Peyer's patch (tissue), 4 donors: ENCODE data around the gene SCAI.

Experiments used
- POLR2A ChIP-seq, 2 donors: fragments of 450-650 bp; IDR thresholded peaks; one replicate each; pipeline ENCODE4 v1.5.1; 2017; ENCODE audit warnings: antibody characterized with exemption in 2 of 2, mild to moderate bottlenecking in 2 of 2, moderate library complexity in 2 of 2
- TF ChIP-seq, protein P1 (sequence below), 6 experiments: fragments of 450-650 bp in 4 of 6; fragments of 200-600 bp in 2 of 6; sonication (generic) in 1 of 6; IDR thresholded peaks; one replicate each; pipeline ENCODE4 v1.5.1; 2017 to 2019; ENCODE audit warnings: antibody characterized with exemption in 6 of 6, mild to moderate bottlenecking in 3 of 6, moderate library complexity in 1 of 6

DNA sequence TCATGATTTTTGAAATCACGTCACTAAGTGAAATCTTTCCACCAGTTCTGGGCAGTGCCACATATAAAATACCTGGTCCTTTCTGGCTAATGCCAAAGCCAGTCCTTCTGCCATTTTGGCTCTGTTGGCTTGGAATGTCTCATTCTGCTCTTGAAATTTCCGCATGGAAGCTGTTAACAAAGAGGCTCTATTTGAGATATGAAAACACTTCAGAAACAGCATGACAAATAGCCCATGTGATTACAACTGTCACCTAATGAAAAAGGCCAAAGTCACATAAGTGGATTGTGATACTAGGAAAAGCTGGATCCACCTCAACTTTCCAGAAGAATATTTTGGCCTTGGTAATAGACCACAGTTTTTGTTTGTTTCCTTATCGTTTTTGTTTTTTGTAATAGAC, 215.2 kb downstream of the SCAI start:
- TF ChIP-seq, protein P1, sequence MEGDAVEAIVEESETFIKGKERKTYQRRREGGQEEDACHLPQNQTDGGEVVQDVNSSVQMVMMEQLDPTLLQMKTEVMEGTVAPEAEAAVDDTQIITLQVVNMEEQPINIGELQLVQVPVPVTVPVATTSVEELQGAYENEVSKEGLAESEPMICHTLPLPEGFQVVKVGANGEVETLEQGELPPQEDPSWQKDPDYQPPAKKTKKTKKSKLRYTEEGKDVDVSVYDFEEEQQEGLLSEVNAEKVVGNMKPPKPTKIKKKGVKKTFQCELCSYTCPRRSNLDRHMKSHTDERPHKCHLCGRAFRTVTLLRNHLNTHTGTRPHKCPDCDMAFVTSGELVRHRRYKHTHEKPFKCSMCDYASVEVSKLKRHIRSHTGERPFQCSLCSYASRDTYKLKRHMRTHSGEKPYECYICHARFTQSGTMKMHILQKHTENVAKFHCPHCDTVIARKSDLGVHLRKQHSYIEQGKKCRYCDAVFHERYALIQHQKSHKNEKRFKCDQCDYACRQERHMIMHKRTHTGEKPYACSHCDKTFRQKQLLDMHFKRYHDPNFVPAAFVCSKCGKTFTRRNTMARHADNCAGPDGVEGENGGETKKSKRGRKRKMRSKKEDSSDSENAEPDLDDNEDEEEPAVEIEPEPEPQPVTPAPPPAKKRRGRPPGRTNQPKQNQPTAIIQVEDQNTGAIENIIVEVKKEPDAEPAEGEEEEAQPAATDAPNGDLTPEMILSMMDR (IDR thresholded peaks at IDR 0.05), result no peak
- no peak for TF ChIP-seq POLR2A (IDR thresholded peaks at IDR 0.05)
